Neutrophil (primary cell): Measurements from ENCODE around the gene SOX15.

ENCODE experiments used
- H3K27ac ChIP-seq: fragments of 200-600 bp; sonication (generic); 2 replicates; pipeline ENCODE4 v1.5.1; 2016; ENCODE audit warnings: mild to moderate bottlenecking, moderate library complexity
- H3K27me3 ChIP-seq: fragments of 200-600 bp; sonication (generic); 2 replicates; pipeline ENCODE4 v1.6.0; 2016; ENCODE audit warnings: mild to moderate bottlenecking
- H3K36me3 ChIP-seq: fragments of 200-600 bp; sonication (generic); 2 replicates; pipeline ENCODE4 v1.5.1; 2017
- H3K4me1 ChIP-seq, 2 experiments: fragments of 200-600 bp in 1 of 2; sonication (generic) in 1 of 2; 1 replicate in 1 of 2; 2 replicates in 1 of 2; pipeline versions ENCODE4 v1.5.1 to v1.6.1; 2013 to 2016; ENCODE audit warnings: low read depth in 1 of 2, low read length in 1 of 2, mild to moderate bottlenecking in 1 of 2, moderate library complexity in 1 of 2; ENCODE audit not compliant: control insufficient read depth in 1 of 2, insufficient read depth in 1 of 2
- H3K4me3 ChIP-seq, 2 experiments: fragments of 200-600 bp in 1 of 2; sonication (generic) in 1 of 2; 1 replicate in 1 of 2; 2 replicates in 1 of 2; pipeline ENCODE4 v1.5.1; 2013 to 2016; ENCODE audit warnings: low read depth in 1 of 2, low read length in 1 of 2, mild to moderate bottlenecking in 1 of 2, moderate library complexity in 1 of 2
- H3K9me3 ChIP-seq: fragments of 200-600 bp; sonication (generic); 2 replicates; pipeline ENCODE4 v1.5.1; 2016
- TF ChIP-seq, protein P1 (sequence below): fragments of 200-600 bp; sonication (generic); IDR thresholded peaks from 2 replicates; pipeline ENCODE4 v1.5.1; 2016; ENCODE audit warnings: antibody characterized with exemption

The SOX15 gene

DNA sequence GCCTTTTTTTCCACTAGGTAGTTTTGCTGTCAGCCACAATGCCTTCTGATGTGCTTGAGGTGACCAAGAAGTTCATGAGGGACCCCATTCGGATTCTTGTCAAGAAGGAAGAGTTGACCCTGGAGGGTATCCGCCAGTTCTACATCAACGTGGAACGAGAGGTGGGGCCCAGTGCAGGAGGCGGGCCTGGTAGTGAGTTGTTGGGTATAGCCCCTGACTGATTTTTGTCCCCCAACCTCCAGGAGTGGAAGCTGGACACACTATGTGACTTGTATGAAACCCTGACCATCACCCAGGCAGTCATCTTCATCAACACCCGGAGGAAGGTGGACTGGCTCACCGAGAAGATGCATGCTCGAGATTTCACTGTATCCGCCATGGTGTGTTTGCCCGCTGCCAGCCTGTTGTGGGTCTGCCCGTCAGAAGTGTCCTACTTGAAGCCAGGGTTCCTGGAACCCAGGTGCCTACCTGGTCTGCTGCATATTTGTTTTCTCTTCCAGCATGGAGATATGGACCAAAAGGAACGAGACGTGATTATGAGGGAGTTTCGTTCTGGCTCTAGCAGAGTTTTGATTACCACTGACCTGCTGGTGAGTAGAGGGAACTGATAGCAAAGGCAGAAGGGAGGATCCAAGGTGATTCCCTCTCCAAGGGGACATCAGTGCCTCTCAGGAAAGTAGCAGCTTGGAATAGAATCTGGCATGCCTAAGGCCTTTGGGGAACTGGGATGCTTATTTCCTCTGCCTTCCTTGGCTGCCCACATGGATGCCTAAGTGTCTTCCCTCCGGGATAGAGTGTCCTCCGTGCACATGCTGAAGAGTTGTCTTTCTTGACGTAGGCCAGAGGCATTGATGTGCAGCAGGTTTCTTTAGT is 12.3 kb downstream of the SOX15 start:
- peaks cover 65 to 67% of the 10 kb centered on the region in 2 experiments for H3K4me1 ChIP-seq
- peak overlapping the region; percentile 92 for H3K27ac ChIP-seq
- H3K9me3 ChIP-seq = peaks cover 3% of the 10 kb centered on the region
- TF ChIP-seq, protein P1, sequence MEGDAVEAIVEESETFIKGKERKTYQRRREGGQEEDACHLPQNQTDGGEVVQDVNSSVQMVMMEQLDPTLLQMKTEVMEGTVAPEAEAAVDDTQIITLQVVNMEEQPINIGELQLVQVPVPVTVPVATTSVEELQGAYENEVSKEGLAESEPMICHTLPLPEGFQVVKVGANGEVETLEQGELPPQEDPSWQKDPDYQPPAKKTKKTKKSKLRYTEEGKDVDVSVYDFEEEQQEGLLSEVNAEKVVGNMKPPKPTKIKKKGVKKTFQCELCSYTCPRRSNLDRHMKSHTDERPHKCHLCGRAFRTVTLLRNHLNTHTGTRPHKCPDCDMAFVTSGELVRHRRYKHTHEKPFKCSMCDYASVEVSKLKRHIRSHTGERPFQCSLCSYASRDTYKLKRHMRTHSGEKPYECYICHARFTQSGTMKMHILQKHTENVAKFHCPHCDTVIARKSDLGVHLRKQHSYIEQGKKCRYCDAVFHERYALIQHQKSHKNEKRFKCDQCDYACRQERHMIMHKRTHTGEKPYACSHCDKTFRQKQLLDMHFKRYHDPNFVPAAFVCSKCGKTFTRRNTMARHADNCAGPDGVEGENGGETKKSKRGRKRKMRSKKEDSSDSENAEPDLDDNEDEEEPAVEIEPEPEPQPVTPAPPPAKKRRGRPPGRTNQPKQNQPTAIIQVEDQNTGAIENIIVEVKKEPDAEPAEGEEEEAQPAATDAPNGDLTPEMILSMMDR = no peak
- no peaks in the 10 kb centered on the region for H3K27me3 ChIP-seq
- peaks cover 50% of the 10 kb centered on the region for H3K36me3 ChIP-seq
- H3K4me3 ChIP-seq = no peak overlapping the region

DNA sequence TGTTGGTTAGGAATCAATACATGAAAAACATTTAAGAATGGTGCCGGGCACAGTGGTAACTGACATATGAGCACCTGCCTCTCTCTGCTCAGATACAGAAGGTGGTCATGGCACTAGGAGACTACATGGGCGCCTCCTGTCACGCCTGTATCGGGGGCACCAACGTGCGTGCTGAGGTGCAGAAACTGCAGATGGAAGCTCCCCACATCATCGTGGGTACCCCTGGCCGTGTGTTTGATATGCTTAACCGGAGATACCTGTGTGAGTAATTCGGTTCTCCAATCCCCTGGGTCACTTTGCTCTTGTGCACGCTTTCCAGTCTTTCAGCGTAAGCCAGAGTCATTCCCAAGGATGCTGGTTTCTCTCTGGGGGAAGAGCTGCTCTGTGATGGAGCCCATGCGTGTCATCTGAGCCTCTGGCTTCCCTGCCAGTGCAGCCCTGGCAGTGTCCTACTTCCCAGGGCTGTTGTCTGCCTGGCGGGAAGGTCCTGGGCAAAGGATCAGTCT is 13.4 kb downstream of the SOX15 start:
- Histone ChIP-seq H3K4me3 (no peak overlapping the region), H3K27me3 (no peaks in the 10 kb centered on the region), H3K4me1 (peaks cover 60 to 62% of the 10 kb centered on the region in 2 experiments), H3K36me3 (peaks cover 50% of the 10 kb centered on the region), H3K9me3 (peaks cover 3% of the 10 kb centered on the region), H3K27ac (peak overlapping the region; percentile 92)
- TF ChIP-seq, protein P1 = no peak

DNA sequence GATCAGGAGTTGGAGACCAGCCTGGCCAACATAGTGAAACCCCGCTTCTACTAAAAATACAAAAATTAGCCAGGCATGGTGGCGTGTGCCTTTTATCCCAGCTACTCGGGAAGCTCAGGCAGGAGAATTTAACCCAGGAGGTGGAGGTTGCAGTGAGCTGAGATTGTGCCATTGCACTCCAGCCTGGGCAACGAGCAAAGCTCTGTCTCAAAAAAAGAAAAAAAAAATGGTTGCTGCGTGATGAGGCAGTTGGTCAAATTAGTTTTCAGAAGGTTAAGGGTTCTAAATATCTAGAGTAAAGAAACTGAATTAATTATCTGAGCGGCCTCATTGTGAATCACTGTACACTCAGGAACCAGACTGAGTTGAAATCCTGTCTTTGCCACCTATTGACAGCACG is 13.9 kb downstream of the SOX15 start:
- H3K4me3 ChIP-seq = no peak overlapping the region
- H3K27me3 ChIP-seq = no peaks in the 10 kb centered on the region
- H3K36me3 ChIP-seq = peaks cover 54% of the 10 kb centered on the region
- peaks cover 55 to 57% of the 10 kb centered on the region in 2 experiments for H3K4me1 ChIP-seq
- TF ChIP-seq, protein P1 = no peak
- H3K9me3 ChIP-seq = peaks cover 3% of the 10 kb centered on the region
- peak overlapping the region; percentile 92 for H3K27ac ChIP-seq

DNA sequence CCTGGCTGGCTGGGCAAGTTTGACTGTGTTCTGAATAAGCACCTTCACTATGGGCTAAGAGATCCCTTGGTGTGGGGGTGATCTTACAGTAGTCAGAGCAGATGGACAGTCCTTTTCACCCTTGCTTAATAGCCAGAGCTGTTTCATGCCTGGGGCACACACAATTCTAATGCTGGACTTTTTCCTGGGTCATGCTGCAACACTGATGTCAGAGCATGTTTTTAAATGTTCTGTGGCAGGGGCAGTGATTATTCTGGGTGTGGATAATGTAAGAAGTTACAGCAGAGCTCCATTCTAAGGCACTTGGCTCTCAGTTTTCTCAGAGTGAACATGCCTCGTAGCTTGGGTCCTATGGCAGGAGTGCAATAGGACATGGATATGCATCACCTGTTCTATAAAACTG is 14.4 kb downstream of the SOX15 start:
- H3K9me3 ChIP-seq = peaks cover 3% of the 10 kb centered on the region
- no peaks in the 10 kb centered on the region for H3K27me3 ChIP-seq
- H3K27ac ChIP-seq = peak overlapping the region; percentile 92
- no peak overlapping the region for H3K4me3 ChIP-seq
- H3K36me3 ChIP-seq = peaks cover 59% of the 10 kb centered on the region
- TF ChIP-seq, protein P1 = no peak
- H3K4me1 ChIP-seq = peaks cover 50 to 52% of the 10 kb centered on the region in 2 experiments

DNA sequence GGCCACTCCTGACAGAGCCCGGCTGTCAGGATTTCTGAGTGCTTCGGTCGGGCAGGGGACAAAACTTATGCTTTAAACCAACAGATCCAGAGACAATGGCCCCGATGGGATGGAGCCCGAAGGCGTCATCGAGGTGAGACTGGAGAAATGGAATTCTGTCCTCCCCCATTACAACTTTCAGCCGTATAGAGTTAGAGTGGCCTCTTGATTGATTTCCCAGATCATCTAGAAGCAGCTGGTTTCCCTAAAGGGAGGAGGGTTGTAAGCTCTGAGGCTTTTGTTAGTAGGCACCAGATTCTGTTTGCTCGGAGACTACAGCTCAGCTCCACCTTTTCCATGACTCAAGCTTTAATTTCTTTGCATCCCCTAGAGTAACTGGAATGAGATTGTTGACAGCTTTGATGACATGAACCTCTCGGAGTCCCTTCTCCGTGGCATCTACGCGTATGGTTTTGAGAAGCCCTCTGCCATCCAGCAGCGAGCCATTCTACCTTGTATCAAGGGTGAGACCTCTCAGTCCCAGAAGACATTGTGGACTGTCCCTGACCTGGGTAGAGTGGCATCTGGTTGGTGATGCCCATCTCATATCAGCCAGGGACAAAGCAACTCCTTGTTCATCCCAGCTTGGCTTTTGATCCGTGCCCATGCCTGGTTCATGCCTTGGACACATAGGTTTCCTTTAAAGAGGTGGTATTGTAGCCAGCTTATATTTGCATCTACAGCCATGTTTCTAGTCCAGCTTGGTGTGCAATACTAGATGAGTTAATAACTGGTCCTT is 15.5 kb downstream of the SOX15 start:
- peak overlapping the region; percentile 92 for H3K27ac ChIP-seq
- H3K4me1 ChIP-seq = peaks cover 41 to 46% of the 10 kb centered on the region in 2 experiments
- H3K27me3 ChIP-seq = no peaks in the 10 kb centered on the region
- TF ChIP-seq, protein P1 = no peak
- peaks cover 3% of the 10 kb centered on the region for H3K9me3 ChIP-seq
- H3K36me3 ChIP-seq = peaks cover 63% of the 10 kb centered on the region
- H3K4me3 ChIP-seq = peak overlapping the region; percentile 90 to 100
